ENCODE measurements around the gene NDUFA8.
A peak's percentile ranks its signal among the peaks of the same experiment; 100 is the strongest.

NDUFA8 gene

GRCh38 chr9:122159026-122159924 lies at the start of gene NDUFA8, which contains the start of gene MORN5:
TSS of gene NDUFA8 (minus strand) at chr9:122159779. CDS start at chr9:122159677, 102 bp downstream.
TSS of gene MORN5 (plus strand) at chr9:122159908. CDS start at chr9:122159973, 65 bp downstream.
- DNase-seq = peak; percentile 94

- no peak for DNase-seq
Observed at GRCh38 chr9:122207096-122207495, 47.5 kb upstream of the NDUFA8 start.

GRCh38 chr9:122206118-122207046 lies 46.8 kb upstream of the NDUFA8 start:
- peak; percentile 76 for DNase-seq

- no peak for DNase-seq
Observed at GRCh38 chr9:122205176-122205575, 45.6 kb upstream of the NDUFA8 start.

- DNase-seq = no peak
Observed at GRCh38 chr9:122204491-122204890, 44.9 kb upstream of the NDUFA8 start.

GRCh38 chr9:122204055-122204454 lies 44.5 kb upstream of the NDUFA8 start:
- no peak for DNase-seq

GRCh38 chr9:122202111-122202510 lies 42.5 kb upstream of the NDUFA8 start:
- no peak for DNase-seq

- peak; percentile 25 for DNase-seq
Observed at GRCh38 chr9:122201641-122202040, 42.1 kb upstream of the NDUFA8 start.

- peak; percentile 50 for DNase-seq
Observed at GRCh38 chr9:122200960-122201595, 41.5 kb upstream of the NDUFA8 start.

- DNase-seq = no peak
Observed at GRCh38 chr9:122197882-122198281, 38.3 kb upstream of the NDUFA8 start.

- no peak for DNase-seq
Observed at GRCh38 chr9:122197426-122197825, 37.8 kb upstream of the NDUFA8 start.

- DNase-seq = no peak
Observed at GRCh38 chr9:122195875-122196274, 36.3 kb upstream of the NDUFA8 start.

- DNase-seq = no peak
Observed at GRCh38 chr9:122193651-122194050, 34.1 kb upstream of the NDUFA8 start.

- DNase-seq = no peak
Observed at GRCh38 chr9:122192914-122193525, 33.4 kb upstream of the NDUFA8 start.

GRCh38 chr9:122192261-122192875 lies 32.8 kb upstream of the NDUFA8 start:
- no peak for DNase-seq

GRCh38 chr9:122191584-122191983 lies 32.0 kb upstream of the NDUFA8 start:
- DNase-seq = no peak

- peak; percentile 20 for DNase-seq
Observed at GRCh38 chr9:122190597-122191381, 31.2 kb upstream of the NDUFA8 start.

- no peak for DNase-seq
Observed at GRCh38 chr9:122188369-122188768, 28.8 kb upstream of the NDUFA8 start.

GRCh38 chr9:122186777-122187470 lies 27.3 kb upstream of the NDUFA8 start:
- DNase-seq = no peak

GRCh38 chr9:122186301-122186700 lies 26.7 kb upstream of the NDUFA8 start:
- no peak for DNase-seq

- DNase-seq = no peak
Observed at GRCh38 chr9:122184551-122184950, 25.0 kb upstream of the NDUFA8 start.
